GOT3 (cell line): ENCODE measurements around the gene RAB22A.
"Not testable (repeated sequence)": the region's sequence is repeated elsewhere in the genome, so short reads cannot be mapped to it uniquely, and the experiment has no call there.

ENCODE experiments used
- DNase-seq: peaks from one replicate; lab custom pipeline; 2025; ENCODE audit warnings: mixed read lengths; lab: John Stamatoyannopoulos, UW

RAB22A gene

DNA sequence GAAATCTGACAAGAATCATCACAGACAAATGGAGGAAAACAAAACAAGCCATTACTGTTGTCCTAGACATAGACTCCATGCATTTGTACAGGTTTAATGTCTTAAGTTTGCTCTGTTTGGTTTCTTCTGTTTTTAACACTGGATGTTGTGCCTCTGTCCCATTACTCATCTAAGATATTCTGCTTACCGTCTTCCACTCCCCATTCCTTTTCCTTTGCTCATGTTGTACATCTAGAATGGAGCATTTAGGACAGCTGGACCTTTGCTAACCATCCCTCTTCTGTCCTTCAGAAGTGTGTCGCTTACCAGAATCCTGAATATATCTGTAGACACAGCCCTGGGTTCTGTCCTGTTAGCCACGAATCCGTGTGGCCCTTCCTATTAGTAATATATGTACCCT is 35.2 kb downstream of the RAB22A start:
- DNase-seq, result no peak

DNA sequence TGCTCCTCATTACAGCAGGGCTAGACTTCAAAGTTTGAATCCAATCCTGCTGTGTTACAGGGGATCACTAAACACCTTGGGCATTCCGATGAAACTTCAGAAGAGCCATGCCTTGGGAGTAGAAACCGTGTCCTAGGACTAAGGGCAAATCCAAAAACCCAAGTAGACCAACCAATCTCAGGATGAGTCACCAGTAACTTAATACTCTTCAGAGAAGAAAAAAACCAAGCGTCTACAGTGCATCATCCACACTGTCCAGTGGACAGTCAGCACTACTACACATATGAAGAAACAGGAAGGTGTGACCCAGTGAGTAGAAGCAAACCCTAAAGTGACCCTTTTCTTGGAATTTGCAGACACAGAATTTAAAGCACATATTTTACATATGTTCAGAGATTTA is 40.1 kb downstream of the RAB22A start:
- no peak for DNase-seq

DNA sequence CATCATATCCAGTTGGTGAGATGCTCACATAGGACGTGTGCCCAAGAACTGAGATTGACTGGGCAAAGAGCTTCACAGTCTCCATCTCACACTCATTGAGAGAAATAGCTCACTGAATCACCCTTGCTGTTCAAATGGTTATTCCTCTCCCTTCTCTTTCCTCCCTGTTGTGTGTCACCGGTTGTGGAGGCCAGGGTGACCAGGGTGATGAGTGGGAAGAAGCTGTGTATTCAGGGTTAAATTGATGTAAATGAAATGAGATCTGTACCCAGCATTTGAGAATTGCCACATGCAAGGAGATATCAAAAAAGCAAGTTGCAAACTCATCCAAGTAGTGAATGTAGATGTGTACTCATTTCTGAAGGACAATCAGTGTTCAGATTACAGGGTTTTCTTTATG is 43.0 kb downstream of the RAB22A start:
- DNase-seq, result no peak

DNA sequence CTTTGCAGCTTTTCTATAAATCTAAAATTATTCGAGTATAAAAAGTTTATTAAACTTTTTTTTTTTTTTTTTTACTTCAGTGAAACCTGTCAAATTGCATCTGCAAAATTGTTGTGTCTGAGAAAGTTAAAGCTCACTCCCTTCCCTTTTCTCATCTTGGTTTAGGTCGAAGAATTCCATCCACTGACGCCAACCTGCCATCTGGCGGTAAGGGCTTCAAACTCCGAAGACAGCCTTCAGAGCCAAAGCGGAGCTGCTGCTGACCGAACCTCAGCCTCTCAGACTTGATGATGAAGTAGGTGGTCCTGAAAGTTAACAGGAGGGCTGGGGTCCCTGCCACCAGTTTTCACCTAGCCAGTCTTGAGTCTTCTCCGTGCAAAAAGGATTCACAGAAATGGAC is 49.9 kb downstream of the RAB22A start:
- no peak for DNase-seq

DNA sequence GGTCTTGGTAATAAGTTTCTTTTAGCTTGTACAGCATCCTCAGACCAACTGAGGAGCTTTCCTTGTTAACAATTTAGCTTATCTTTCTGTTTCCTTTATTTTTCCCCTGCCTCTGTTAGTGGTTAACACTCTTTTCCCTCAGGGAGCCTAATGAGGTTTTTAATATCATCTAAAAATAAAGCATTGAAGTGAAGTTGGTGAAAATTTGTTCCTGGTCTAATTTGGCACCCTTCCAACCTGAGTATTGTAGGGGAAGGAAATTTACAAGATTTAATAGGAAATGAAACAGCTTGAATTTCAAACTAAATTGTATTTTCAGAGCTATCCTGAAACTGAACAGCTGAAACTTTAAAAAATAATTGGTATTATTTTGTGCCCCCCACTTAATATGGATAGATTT is 51.4 kb downstream of the RAB22A start:
- no peak for DNase-seq

DNA sequence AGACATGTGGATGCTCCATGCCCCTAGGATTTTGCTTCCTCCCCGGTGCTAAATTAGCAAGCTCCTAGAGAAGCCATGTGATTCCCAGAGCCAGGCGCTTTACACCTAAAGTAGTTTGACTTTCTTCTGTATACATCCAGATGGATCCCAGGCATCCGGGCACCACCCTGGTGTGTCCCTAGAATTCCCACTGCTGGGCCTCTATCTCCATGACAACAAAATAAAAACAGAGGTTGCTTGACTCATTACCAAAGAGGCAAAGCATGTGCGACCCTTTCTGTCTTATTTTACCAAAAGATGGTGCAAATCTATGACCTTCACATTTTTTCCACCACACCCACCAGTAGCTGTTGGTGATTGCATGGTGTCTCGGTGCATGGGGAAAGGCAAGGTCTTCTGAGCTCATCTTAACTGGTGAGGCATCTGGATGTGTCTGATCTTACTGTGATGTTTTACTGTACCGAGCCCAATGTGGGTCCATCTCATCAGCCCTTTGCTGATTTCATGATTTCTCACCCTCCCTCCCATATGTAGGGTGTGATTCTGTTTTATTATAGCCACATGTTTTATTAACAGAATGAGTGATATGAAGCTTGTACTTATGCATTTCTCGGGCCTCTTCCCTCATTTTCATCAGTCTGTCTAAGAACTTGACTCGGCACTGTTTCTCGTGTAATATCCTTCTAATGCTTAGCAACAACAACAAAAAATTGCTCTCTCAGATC is 52.1 kb downstream of the RAB22A start:
- DNase-seq, result no peak

DNA sequence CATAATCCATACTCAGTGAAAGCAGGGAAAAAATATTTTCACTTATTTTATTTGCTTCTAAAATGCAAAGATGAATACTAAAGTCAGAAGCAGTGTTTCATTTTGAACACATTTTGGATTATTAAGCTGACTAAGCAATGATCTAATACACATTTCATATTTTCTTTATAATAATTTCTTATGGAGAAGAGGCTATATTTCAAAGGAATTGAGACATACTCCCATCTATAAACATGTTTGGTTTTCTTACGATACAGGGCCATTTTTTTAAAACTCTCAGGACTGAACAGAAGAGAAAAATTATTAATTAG is 52.6 kb downstream of the RAB22A start:
- DNase-seq, result no peak

DNA sequence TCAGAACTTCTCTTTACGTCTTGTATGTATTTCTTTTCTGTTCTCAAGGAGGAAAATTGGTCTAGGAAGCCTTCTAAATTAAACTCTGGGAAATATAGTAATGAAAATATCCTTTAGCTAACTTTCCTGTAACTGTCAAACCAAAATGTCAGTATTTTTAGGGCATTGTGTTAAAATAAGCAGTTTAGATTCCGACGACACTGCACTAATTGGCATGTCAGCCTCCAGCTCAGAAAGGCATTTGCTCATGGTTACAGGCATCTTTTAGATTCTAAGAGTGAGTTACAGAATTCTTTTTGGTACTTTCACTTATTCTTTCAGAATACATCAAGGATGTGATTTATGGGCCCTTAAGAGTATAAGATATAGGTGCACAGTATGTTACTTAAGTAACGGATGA is 53.5 kb downstream of the RAB22A start:
- no peak for DNase-seq

DNA sequence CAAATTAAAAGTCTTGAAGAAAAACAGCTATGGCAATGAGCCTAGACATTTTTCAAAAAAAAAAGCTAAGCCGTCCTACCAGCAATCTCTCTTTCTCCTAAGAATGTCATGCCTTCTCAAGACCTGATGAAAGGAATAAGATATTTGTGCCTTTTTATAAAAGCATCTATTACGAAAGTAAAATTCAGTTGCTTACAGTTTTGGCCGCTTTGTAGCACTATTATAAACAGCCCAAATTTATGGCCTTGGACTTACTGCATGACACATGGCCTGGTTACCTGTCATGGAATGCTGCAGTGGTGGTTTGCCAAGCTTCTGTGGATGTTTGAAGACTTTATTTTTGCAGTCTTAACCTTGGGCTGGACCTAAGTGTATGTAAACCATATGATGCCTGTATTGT is 57.4 kb downstream of the RAB22A start:
- no peak for DNase-seq

DNA sequence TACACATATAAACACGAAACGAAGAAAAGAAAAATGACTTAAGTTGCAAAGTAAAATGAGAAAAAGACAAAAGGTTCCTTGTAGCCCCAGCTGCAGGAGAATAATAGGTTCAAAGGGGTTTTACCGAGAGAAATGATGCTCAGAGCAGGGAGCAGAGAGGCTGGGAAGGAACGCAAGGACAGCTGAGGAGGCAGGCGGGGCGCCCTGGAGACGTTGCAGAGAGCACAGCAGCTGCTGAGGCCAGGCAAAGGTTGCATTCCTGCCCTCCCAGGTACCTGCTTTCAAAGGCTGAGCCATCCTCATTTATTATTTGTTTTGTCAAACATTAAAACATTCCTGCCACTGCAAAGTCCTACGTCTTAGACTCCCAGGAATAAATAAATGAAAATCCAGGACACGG is 63.3 kb downstream of the RAB22A start:
- no peak for DNase-seq

DNA sequence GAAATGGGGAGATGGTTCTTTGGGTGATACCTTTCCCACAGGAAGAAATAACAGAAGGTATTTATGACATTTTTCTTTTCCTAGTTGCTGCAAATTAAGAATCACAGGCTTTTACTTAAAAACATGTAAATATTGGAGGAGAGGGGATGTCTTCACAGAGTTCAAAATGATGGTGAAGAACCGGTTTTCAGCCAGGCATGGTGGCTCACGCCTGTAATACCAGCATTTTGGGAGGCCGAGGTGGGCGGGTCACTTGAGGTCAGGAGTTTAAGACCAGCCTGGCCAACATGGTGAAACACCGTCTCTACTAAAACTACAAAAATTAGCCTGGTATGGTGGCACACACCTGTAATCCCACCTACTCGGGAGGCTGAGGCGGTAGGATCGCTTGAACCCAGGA is 63.8 kb downstream of the RAB22A start:
- not testable (repeated sequence) for DNase-seq

DNA sequence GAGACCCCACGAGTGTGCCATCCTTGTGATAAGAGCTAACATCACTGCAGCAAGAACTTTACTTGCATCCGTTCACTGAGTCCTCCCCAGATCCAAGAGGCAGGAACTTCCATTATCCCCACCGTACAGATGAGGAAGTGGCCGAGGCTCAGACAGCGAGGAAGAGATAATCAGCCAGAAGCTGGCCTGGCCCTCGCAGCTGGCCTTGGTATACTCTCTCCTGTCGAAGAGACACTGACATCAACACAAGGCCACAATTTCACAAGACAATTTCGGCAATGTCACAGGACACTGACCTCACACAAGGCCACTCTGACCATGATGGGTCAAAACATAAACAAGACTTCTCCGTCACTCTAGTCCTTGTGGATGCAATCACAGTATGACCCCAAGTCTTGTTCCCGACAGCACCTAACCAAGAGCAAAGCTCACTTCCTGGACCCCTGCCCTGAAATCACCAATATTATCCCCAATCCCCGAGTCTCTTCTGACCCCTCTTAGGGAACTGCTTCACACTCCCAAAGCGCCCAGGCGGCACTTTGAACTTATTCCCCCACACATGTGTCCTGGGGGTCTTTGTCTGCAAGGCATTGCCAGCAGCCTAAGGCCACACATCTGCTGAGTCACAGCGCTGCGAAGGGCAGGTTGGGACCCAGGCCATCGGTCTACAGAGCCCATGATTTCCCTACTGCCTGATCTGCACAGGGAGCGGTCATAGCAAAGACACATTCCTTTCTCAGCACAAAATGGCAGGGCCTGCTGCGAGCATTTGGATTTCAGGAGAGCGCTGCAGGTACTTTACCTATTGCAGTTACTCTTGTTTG is 64.7 kb downstream of the RAB22A start:
- no peak for DNase-seq

DNA sequence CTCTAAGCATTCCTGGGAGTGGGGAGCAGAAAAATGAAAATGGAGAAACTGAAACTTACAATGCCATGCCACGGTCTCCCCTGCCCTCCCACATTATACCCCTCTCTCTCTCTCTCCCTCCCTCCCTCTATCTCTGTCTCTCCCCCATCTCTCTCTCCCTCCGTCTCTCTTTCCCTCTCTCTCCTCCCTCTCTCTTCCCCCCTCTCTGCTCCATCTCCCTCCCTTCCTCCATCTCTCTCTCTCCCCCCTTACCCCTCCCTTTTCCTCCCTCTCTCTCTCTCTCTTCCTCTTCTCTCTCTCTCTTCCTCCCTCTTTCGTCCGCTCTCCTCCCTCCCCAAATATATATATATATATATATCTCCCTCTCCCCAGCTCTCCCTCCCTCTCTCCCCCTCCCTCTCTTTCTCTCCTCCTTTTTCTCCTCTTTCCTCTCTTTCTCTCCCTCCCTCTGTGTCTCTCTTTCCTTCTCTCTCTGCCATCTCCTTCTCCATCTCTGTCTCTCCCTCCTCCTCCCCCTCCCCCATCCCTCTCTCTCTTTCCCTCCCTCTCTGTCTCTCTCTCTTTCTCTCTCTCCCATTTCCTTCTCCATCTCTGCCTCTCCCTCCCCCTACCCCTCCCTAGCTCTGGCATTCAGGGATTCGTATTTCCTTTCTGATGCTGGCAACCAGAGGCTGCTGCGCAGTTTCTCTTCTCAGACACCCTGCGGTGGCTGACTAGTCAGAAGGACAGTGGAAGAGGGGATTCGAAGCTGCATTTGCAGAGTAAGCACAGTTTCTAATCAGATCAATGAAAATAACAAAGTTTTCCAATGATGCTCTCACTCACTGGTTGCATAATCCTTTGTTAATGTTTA is 65.6 kb downstream of the RAB22A start:
- DNase-seq, result no peak

DNA sequence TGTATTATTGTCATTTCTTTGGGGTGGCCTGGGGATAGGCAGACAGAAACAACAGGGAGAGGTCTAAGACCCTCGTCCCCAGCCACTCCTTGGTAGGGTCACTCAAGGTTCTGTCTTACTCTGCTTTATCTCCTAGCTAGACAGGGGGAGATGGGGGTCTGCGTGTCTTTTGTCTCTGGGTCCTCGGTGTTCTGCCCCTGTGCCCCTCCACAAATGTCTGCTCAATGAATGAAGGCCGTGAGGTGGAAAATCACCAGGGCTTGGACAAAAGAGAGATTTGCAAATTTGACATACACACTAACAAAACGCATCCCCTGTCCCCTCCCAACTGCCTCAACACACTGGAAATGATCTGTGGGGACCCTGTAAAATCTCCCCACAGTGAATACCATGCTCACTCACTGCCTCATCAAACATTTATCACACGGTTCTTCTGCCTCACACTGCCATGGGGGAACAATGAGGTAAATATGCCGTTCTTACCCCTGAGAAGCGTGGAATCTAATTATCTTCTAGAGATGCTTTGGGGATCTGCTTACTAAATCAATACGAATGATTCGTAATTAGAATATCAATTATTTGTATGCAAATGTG is 66.3 kb downstream of the RAB22A start:
- no peak for DNase-seq

DNA sequence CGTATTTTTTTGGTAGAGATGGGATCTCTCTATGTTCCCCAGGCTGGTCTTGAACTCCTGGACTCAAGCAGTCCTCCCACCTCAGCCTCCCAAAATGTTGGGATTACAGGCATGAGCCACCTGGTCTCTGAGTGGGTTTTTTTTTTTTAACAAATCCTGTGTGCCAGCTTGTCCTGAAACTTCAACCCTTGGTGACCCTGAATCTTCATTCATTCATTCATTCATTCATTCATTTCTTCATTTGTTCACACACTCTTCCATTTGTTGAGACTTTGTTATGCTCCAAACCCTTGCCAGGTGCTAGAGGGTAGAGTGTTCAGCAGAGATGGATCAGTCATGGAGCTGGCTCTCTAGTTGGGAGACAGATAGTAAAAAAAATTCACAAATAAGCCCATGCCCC is 67.5 kb downstream of the RAB22A start:
- DNase-seq, result no peak

DNA sequence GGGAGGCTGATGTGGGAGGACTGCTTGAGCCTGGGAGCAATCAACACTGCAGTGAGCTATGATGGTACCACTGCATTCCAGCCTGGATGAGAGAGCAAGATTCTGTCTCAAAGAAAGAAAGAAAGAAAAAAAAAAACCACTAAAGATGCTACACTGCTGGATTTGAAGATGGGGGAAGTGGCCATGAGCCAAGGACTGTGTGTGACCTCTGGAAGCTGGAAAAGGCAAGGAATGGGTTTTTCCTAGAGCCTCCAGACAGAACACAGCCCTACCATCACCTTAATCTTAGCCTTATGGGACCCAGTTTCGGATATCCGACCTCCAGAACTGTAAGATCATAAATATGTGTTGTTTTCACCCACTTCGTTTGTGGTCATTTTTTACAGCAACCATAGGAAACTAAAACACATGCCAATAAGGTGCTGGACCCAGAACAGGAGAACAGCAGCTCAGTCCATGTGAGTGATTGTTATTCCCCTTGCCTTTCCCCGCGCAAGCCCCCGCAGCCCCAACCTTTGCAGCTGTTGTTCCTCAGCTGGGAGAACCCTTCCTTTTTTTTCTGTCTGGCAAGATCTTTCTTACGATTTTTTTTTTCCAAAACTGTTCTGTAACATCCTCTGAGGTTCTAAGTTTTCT is 68.4 kb downstream of the RAB22A start:
- DNase-seq, result no peak

DNA sequence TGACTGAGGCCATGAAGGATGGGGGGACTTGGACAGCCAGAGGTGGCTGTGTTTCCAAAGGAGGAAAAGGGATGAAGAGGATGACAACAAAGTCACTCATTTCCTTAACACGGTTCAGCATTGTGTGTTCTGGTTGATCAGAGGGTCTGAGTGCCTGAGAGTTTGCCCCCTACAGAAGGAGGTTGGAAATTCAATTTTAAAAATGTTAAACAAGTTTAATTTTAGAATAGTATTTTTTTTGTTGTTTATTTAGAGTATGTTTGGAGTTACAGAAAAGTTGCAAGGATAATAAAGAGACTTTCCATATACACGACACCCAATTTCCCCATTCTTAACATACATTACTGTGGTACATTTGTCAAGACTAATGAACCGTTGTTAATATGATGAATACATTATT is 69.2 kb downstream of the RAB22A start:
- no peak for DNase-seq

DNA sequence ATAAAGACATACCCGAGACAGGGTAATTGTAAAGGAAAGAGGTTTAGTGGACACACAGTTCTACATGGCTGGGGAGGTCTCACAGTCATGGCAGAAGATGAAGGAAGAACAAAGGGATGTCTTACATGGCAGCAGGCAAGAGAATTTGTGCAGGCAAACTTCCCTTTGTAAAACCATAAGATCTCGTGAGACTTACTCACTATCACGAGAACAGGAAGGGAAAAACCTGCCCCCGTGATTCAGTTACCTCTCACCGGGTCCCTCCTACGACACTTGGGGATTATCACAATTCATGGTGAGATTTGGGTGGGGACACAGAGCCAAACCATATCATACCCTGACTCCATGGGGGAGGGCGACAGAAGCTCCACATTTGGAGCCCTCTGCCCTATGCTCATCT is 72.1 kb downstream of the RAB22A start:
- no peak for DNase-seq

DNA sequence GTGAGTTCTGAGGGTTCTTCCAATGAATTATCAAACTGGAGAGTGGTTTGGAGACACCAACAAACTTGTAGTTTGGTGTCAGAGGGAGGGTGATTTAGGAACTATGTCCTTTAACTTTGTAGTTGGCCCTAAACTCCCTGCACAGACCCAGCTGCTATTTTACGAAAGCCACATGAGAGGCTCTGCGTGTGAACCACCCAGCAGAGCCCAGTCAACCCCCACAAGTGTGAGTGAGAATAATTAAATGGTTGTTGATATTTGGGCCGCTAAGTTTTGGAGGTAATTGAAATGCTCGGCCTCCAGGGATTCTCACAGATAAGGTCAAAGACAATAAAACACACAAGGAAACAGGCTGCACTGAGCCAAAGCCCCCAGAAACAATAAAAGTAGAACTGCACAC is 72.6 kb downstream of the RAB22A start:
- no peak for DNase-seq

DNA sequence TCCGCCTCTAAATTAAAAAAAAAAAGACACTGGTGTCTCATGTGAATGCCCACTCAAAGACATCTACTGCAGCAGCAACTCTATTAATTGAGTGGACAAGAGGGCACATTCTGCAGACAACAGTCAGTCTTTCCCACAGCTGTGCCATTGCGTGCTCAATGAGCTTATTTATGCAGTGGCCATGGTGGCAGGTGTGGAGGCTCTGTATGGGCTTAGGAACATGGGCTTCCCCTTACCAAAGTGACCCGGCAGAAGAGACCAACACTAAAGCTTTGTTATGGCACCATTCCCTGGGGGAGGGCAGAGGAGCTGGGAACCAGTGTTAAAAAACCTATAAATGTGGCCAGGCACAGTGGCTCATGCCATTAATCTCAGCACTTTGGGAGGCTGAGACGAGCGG is 75.3 kb downstream of the RAB22A start:
- no peak for DNase-seq

DNA sequence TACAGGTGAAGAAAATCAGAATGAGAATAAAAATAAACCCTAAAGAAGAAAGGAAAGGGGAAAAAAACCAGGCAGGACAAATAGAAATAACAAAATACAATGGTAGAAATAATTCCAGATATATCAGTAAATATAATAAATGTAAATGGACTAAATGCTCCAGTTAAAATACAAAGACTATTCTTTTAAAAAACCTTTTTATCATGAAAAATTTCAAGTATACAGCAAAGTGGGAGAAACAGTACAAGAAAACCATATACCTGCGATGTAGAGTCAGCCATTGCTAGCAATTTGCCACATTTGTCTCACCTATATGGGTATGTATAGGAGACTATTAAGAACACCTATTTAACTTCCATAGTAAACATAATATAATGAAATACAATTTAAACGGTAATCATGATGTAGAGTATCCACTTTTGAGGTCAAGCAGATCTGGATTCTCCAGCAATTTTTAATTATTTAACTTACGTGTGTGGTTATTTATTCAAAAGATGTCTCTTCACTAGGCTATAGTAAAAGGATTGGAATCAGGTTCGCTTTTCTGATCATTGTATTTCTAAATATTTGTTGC is 78.6 kb downstream of the RAB22A start:
- no peak for DNase-seq

DNA sequence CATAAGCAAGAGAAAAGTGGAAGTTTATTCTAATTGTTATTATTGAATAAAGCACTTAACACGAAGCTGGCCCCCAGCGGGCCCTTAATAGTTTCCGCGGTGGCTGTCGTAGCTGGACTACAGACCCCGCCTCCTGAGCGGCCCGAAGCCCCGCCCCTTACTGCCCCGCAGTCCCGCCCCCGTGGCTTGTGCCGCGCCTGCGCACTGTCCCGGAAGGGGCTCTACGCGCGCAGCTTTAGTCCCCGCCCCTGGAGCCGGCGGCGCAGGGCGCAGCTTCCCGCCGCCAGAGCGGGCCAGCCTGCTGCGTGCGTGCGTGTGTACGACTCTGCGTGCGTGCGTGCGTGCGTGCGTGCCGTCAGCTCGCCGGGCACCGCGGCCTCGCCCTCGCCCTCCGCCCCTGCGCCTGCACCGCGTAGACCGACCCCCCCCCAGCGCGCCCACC is 79.4 kb downstream of the RAB22A start, which contains the start of gene VAPB:
VAPB (plus strand) TSS at position 348 of the 442 bp plus-strand sequence. CDS start 231 bp downstream, outside the sequence.
- peak; percentile 95 for DNase-seq
